ENCODE results near the gene RHBDD2. TPM values are rescaled to one million over a fixed set of nuclear protein-coding genes. Genes with fewer than 3 reads are reported as not detected.
A peak's percentile ranks its signal among the peaks of the same experiment; 100 is the strongest.

RHBDD2 gene
- total RNA-seq, 2 donors from 2014 or later: 51.6 to 68.9 TPM

GRCh38 chr7:75891815-75892411 is 13.1 kb downstream of the RHBDD2 start:
- Histone ChIP-seq H3K9ac (ENCODE audit: extremely low read depth, low read length, poor library complexity, severe bottlenecking) (no peak overlapping the region), H3K27ac (ENCODE audit: low read depth, low read length) (no peak overlapping the region), H3K27me3 (ENCODE audit: control insufficient read depth, insufficient read depth, low read length, poor library complexity, severe bottlenecking) (no peaks in the 10 kb centered on the region), H3K36me3 (ENCODE audit: control insufficient read depth, insufficient read depth, low read length) (peaks cover 1% of the 10 kb centered on the region), H3K4me3 (ENCODE audit: low read length) (no peak overlapping the region), H3K9me3 (ENCODE audit: control insufficient read depth, low read length) (no peaks in the 10 kb centered on the region), H3K4me1 (ENCODE audit: control insufficient read depth, insufficient read depth, low read length) (no peaks in the 10 kb centered on the region)
- Mint-ChIP-seq H3K36me3 (ENCODE audit: low read depth) (peaks cover 15% of the 10 kb centered on the region), H3K4me1 (no peaks in the 10 kb centered on the region), H3K4me3 (no peak overlapping the region), H3K27me3 (ENCODE audit: insufficient read depth) (no peaks in the 10 kb centered on the region), H3K9me3 (no peaks in the 10 kb centered on the region), H3K27ac (no peak overlapping the region)
- DNase-seq: no peak
- 94 to 98% methylated on average over 5 to 7 of the region's 7 CpGs for WGBS, 2 experiments (ENCODE audit: insufficient coverage in 1 of 2, insufficient read length in 1 of 2)
- no peak for TF ChIP-seq CTCF (conservative IDR thresholded peaks at IDR 0.05)

GRCh38 chr7:75892634-75893272 is 13.9 kb downstream of the RHBDD2 start:
- Histone ChIP-seq H3K9me3 (ENCODE audit: control insufficient read depth, low read length) (no peaks in the 10 kb centered on the region), H3K4me1 (ENCODE audit: control insufficient read depth, insufficient read depth, low read length) (no peaks in the 10 kb centered on the region), H3K27ac (ENCODE audit: low read depth, low read length) (no peak overlapping the region), H3K27me3 (ENCODE audit: control insufficient read depth, insufficient read depth, low read length, poor library complexity, severe bottlenecking) (no peaks in the 10 kb centered on the region), H3K36me3 (ENCODE audit: control insufficient read depth, insufficient read depth, low read length) (no peaks in the 10 kb centered on the region), H3K9ac (ENCODE audit: extremely low read depth, low read length, poor library complexity, severe bottlenecking) (no peak overlapping the region), H3K4me3 (ENCODE audit: low read length) (no peak overlapping the region)
- DNase-seq: no peak
- Mint-ChIP-seq H3K36me3 (ENCODE audit: low read depth) (peaks cover 11% of the 10 kb centered on the region), H3K4me1 (no peaks in the 10 kb centered on the region), H3K4me3 (no peak overlapping the region), H3K9me3 (no peaks in the 10 kb centered on the region), H3K27ac (no peak overlapping the region), H3K27me3 (ENCODE audit: insufficient read depth) (no peaks in the 10 kb centered on the region)
- 91 to 93% methylated on average over 14 to 15 of the region's 15 CpGs for WGBS, 2 experiments (ENCODE audit: insufficient coverage in 1 of 2, insufficient read length in 1 of 2)
- no peak for TF ChIP-seq CTCF (conservative IDR thresholded peaks at IDR 0.05)

GRCh38 chr7:75896803-75897327 is 18.0 kb downstream of the RHBDD2 start:
- H3K27ac Mint-ChIP-seq: no peak overlapping the region

More at GRCh38 chr7:75896803-75897327, 18.0 kb downstream of the RHBDD2 start:
- H3K4me3 ChIP-seq (ENCODE audit: low read length): no peak overlapping the region
- no peaks in the 10 kb centered on the region for H3K4me1 ChIP-seq (ENCODE audit: control insufficient read depth, insufficient read depth, low read length)
- no peak overlapping the region for H3K9ac ChIP-seq (ENCODE audit: extremely low read depth, low read length, poor library complexity, severe bottlenecking)
- no peak for DNase-seq
- H3K9me3 ChIP-seq (ENCODE audit: control insufficient read depth, low read length): no peaks in the 10 kb centered on the region
- H3K36me3 ChIP-seq (ENCODE audit: control insufficient read depth, insufficient read depth, low read length): no peaks in the 10 kb centered on the region
- no peaks in the 10 kb centered on the region for H3K27me3 ChIP-seq (ENCODE audit: control insufficient read depth, insufficient read depth, low read length, poor library complexity, severe bottlenecking)
- H3K4me3 Mint-ChIP-seq: no peak overlapping the region
- H3K27me3 Mint-ChIP-seq (ENCODE audit: insufficient read depth): no peaks in the 10 kb centered on the region
- no peaks in the 10 kb centered on the region for H3K4me1 Mint-ChIP-seq
- H3K36me3 Mint-ChIP-seq (ENCODE audit: low read depth): no peaks in the 10 kb centered on the region
- peak overlapping the region; percentile 4 for H3K27ac ChIP-seq (ENCODE audit: low read depth, low read length)
- no peak for TF ChIP-seq CTCF (conservative IDR thresholded peaks at IDR 0.05)
- H3K9me3 Mint-ChIP-seq: no peaks in the 10 kb centered on the region
- WGBS, 2 experiments (ENCODE audit: insufficient coverage in 1 of 2, insufficient read length in 1 of 2): 81% methylated on average over 6 of the region's 6 CpGs; no CpG with 5 or more reads in 1 of the 2 experiments
